ENCODE results near the gene CGREF1. TPM values are rescaled to one million over a fixed set of nuclear protein-coding genes. Genes with fewer than 3 reads are reported as not detected.

Gene CGREF1
- total and polyA plus RNA-seq, 2 donors (not counting 3 experiments of a cell fraction or from before 2014, with no cell fraction given), result 2.9 to 5.8 TPM

DNA sequence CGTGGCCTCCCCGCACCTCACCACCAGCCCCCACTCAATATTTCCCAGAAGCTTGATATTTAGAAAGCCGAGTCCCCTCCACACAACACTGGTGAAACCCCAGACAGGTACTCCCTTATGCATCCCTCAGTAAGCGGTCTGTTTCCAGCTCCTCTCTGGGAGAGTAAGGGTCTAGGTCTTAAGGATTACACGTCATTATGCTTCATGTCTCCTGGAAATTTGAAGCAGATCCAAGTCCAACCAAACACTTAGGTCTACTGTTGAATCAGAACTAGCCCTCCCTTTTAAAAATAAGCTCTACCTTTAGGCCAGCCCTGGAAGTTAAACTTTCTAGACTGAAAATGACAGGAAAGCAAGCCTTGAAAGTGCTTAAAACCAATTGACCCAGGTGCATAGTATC lies 46.0 kb downstream of the CGREF1 start:
- ChIA-PET POLR2A (interaction anchor here (0.9 kb wide), 1 partner anchor 9 kb away, joined by 4 read pairs; no protein-coding TSS in a partner anchor), CTCF (interaction anchor here (1.0 to 2.8 kb wide), 4 partner anchors 8 to 118 kb away, joined by 3 to 27 read pairs (median 22); partner anchors contain the start of gene AGBL5)
- Histone ChIP-seq H3K4me2 (ENCODE audit: insufficient read depth, low read length) (no peak overlapping the region), H3K36me3 (ENCODE audit: control insufficient read depth in 2 of 2, extremely low read depth in 1 of 2, insufficient read depth in 2 of 2, low read length in 2 of 2) (peaks cover 11 to 12% of the 10 kb centered on the region in 2 experiments), H3K27ac (ENCODE audit: insufficient read depth, low read depth, low read length) (no peak overlapping the region), H3K79me2 (ENCODE audit: control insufficient read depth, insufficient read depth, low read length) (peaks cover 34% of the 10 kb centered on the region), H3K9me1 (replicated peaks; ENCODE audit: control insufficient read depth, extremely low read depth, insufficient read depth, low read length) (no peaks in the 10 kb centered on the region), H2AFZ (ENCODE audit: low read depth, low read length) (no peak overlapping the region), H4K20me1 (replicated peaks; ENCODE audit: control insufficient read depth, extremely low read depth, insufficient read depth, low read length) (no peaks in the 10 kb centered on the region), H3K4me1 (ENCODE audit: control insufficient read depth, extremely low read depth, insufficient read depth, low read length) (peaks cover 17% of the 10 kb centered on the region), H3K9ac (replicated peaks; ENCODE audit: extremely low read depth, insufficient read depth, low read length) (no peak overlapping the region), H3K9me3 (replicated peaks; ENCODE audit: control insufficient read depth, insufficient read depth, low read length) (no peaks in the 10 kb centered on the region), H3K4me3 (replicated peaks in 1 of 3; ENCODE audit: insufficient read depth in 1 of 3, low read depth in 1 of 3, low read length in 3 of 3) (no peak overlapping the region), H3K27me3 (ENCODE audit: control insufficient read depth in 2 of 2, insufficient read depth in 2 of 2, low read length in 2 of 2) (no peaks in the 10 kb centered on the region)
- FAIRE-seq, result no peak
- DNase-seq (ENCODE audit: low read depth, low spot score), result no peak
- TF ChIP-seq FOS (IDR thresholded peaks at IDR 0.05; ENCODE audit: borderline replicate concordance, insufficient read depth, low read length) (no peak), JUN (IDR thresholded peaks at IDR 0.05; ENCODE audit: borderline replicate concordance, insufficient read depth, insufficient read length, low read depth) (no peak), GATA2 (IDR thresholded peaks at IDR 0.05; ENCODE audit: insufficient read depth, insufficient read length, low read depth, low read length) (no peak), MYC (IDR thresholded peaks at IDR 0.05; ENCODE audit: low read depth, low read length) (no peak), POLR2AphosphoS5 (IDR thresholded peaks at IDR 0.05; ENCODE audit: insufficient read depth, low read depth, low read length) (no peak)
- BruUV-seq (replicated peaks), result no TSS peak
- intact Hi-C loops (cut with micrococcal nuclease) (loop anchor here (2.0 kb wide), 1 partner anchor 224 kb away; the partner anchor contains the start of gene DPYSL5), dilution Hi-C loops (cut with MboI; ENCODE audit: extremely low pct_ligation_motif_present, low sequenced_read_pairs) (no loop called here)

DNA sequence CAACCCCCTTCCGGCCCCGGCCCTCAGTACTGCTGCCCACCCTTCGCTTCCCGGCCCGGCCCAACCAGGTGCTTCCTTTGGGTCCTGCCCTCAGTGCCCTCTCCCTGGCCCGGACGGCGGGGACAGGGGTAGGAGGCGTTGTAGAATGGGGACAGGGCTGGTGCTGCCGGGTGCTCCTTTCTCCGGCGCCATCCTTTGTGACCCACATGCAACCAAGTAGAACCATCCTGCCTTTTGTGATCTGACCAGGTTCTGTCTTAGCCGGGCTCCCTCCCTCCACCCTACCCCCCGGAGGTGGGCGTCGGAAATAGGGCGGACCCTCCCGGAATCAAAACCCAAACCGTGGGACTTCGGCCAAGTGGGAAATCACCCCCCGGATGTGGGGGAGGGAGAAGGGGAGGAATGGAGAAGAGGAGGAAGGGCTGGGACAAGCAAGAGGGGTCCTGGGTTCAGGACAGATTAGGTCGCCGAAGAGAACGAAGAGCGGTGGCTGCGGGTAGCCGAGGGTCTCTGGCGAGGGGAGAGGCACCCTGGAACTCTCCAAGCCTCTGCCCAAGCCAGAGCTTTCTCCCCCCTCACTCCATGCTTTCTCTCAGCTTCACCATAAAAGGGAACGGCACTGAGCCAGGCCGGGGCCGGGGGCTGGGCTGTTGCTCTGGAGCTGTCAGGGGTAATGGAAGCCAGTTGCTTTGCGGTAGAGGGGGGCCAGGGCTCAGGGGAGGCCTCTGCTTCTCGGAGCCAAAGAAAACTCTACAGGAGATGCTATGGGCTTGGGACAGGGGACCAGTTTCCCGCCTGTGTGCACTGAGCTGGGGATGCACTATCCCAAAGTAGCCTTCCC lies 46.7 kb downstream of the CGREF1 start:
- dilution Hi-C loops (cut with MboI; ENCODE audit: extremely low pct_ligation_motif_present, low sequenced_read_pairs) (no loop called here), intact Hi-C loops (cut with micrococcal nuclease) (loop anchor here (1.0 to 2.0 kb wide), 5 partner anchors 9 to 223 kb away; partner anchors contain the start of genes AGBL5 and DPYSL5)
- Histone ChIP-seq H3K27me3 (ENCODE audit: control insufficient read depth in 2 of 2, insufficient read depth in 2 of 2, low read length in 2 of 2) (no peaks in the 10 kb centered on the region), H3K9me3 (replicated peaks; ENCODE audit: control insufficient read depth, insufficient read depth, low read length) (no peaks in the 10 kb centered on the region), H3K9me1 (replicated peaks; ENCODE audit: control insufficient read depth, extremely low read depth, insufficient read depth, low read length) (no peaks in the 10 kb centered on the region), H2AFZ (ENCODE audit: low read depth, low read length) (peak overlapping the region; percentile 53), H3K9ac (replicated peaks; ENCODE audit: extremely low read depth, insufficient read depth, low read length) (peak overlapping the region; percentile 88), H3K79me2 (ENCODE audit: control insufficient read depth, insufficient read depth, low read length) (peaks cover 34% of the 10 kb centered on the region), H3K4me3 (replicated peaks in 1 of 3; ENCODE audit: insufficient read depth in 1 of 3, low read depth in 1 of 3, low read length in 3 of 3) (peak overlapping the region; percentile 6 to 68 (median 39)), H3K4me1 (ENCODE audit: control insufficient read depth, extremely low read depth, insufficient read depth, low read length) (peaks cover 17% of the 10 kb centered on the region), H3K4me2 (ENCODE audit: insufficient read depth, low read length) (peak overlapping the region; percentile 32), H3K36me3 (ENCODE audit: control insufficient read depth in 2 of 2, extremely low read depth in 1 of 2, insufficient read depth in 2 of 2, low read length in 2 of 2) (peaks cover 11 to 19% of the 10 kb centered on the region in 2 experiments), H4K20me1 (replicated peaks; ENCODE audit: control insufficient read depth, extremely low read depth, insufficient read depth, low read length) (no peaks in the 10 kb centered on the region), H3K27ac (ENCODE audit: insufficient read depth, low read depth, low read length) (peak overlapping the region; percentile 4)
- peak; percentile 32 for DNase-seq (ENCODE audit: low read depth, low spot score)
- ChIA-PET POLR2A (interaction anchor here (0.9 to 1.9 kb wide), 3 partner anchors 9 to 21 kb away, joined by 4 to 7 read pairs (median 6); partner anchors contain the start of gene AGBL5), CTCF (interaction anchor here (1.0 to 2.8 kb wide), 6 partner anchors 9 to 119 kb away, joined by 3 to 27 read pairs (median 12); partner anchors contain the start of gene AGBL5)
- FAIRE-seq, result no peak
- BruUV-seq (replicated peaks), result no TSS peak
- TF ChIP-seq POLR2A (IDR thresholded peaks at IDR 0.05; ENCODE audit: low read depth, low read length) (no peak), EZH2 (IDR thresholded peaks at IDR 0.05; ENCODE audit: borderline replicate concordance, low read depth, low read length, severe bottlenecking) (no peak)

Data from endothelial cell of umbilical vein (primary cell).